ENCODE data around the gene FAM156A. TPM values are rescaled to one million over a fixed set of nuclear protein-coding genes. Genes with fewer than 3 reads are reported as not detected.
A peak's percentile ranks its signal among the peaks of the same experiment; 100 is the strongest.
"Not testable (repeated sequence)": the region's sequence is repeated elsewhere in the genome, so short reads cannot be mapped to it uniquely, and the experiment has no call there.

FAM156A gene
- total and polyA plus RNA-seq, 9 donors: 8.7 to 24.1 (median 17.2) TPM

GRCh38 chrX:52966993-52967738 is 8.8 kb upstream of the FAM156A start:
- H3K4me1 ChIP-seq (ENCODE audit: insufficient read depth); H3K27ac ChIP-seq; intact Hi-C loops (cut with DNase I); H3K9me3 ChIP-seq; DNase-seq; H3K27me3 ChIP-seq; H3K36me3 ChIP-seq; H3K4me3 ChIP-seq: not testable (repeated sequence)
- WGBS, 3 donors: no CpG with 5 or more reads among the region's 16 CpGs

GRCh38 chrX:52958961-52959360 is 643 bp upstream of the FAM156A start:
- intact Hi-C loops (cut with DNase I); H3K36me3 ChIP-seq; H3K9me3 ChIP-seq; H3K4me3 ChIP-seq; H3K27me3 ChIP-seq; DNase-seq; H3K4me1 ChIP-seq (ENCODE audit: insufficient read depth); H3K27ac ChIP-seq: not testable (repeated sequence)
- WGBS, 3 donors: no CpG with 5 or more reads among the region's 7 CpGs

- H3K27me3 ChIP-seq; intact Hi-C loops (cut with DNase I); H3K4me1 ChIP-seq (ENCODE audit: insufficient read depth); H3K9me3 ChIP-seq; H3K27ac ChIP-seq; H3K4me3 ChIP-seq; H3K36me3 ChIP-seq; DNase-seq: not testable (repeated sequence)
- no CpG with 5 or more reads among the region's 10 CpGs for WGBS, 3 donors
These were observed 8.4 kb downstream of the FAM156A start for GRCh38 chrX:52949884-52950283.

GRCh38 chrX:52949325-52949724 is 9.0 kb downstream of the FAM156A start:
- DNase-seq; intact Hi-C loops (cut with DNase I): not testable (repeated sequence)

GRCh38 chrX:52948265-52948664 is 10.1 kb downstream of the FAM156A start:
- H3K4me3 ChIP-seq; H3K36me3 ChIP-seq; DNase-seq; H3K4me1 ChIP-seq (ENCODE audit: insufficient read depth); intact Hi-C loops (cut with DNase I); H3K9me3 ChIP-seq; H3K27ac ChIP-seq; H3K27me3 ChIP-seq: not testable (repeated sequence)
- no CpG with 5 or more reads among the region's 17 CpGs for WGBS, 3 donors

More at GRCh38 chrX:52949325-52949724, 9.0 kb downstream of the FAM156A start:
- H3K4me3 ChIP-seq; H3K27ac ChIP-seq; H3K27me3 ChIP-seq; H3K9me3 ChIP-seq; H3K36me3 ChIP-seq; H3K4me1 ChIP-seq (ENCODE audit: insufficient read depth): not testable (repeated sequence)
- no CpG with 5 or more reads among the region's 4 CpGs for WGBS, 3 donors

- DNase-seq; H3K27me3 ChIP-seq; H3K36me3 ChIP-seq; H3K9me3 ChIP-seq; intact Hi-C loops (cut with DNase I); H3K4me3 ChIP-seq; H3K27ac ChIP-seq; H3K4me1 ChIP-seq (ENCODE audit: insufficient read depth): not testable (repeated sequence)
- no CpG with 5 or more reads among the region's 16 CpGs for WGBS, 3 donors
These were observed 10.8 kb downstream of the FAM156A start for GRCh38 chrX:52947501-52947900.

GRCh38 chrX:52945838-52946494 is 12.4 kb downstream of the FAM156A start:
- no CpG with 5 or more reads among the region's 14 CpGs for WGBS, 3 donors
- H3K4me3 ChIP-seq; H3K36me3 ChIP-seq; H3K9me3 ChIP-seq; H3K4me1 ChIP-seq (ENCODE audit: insufficient read depth); intact Hi-C loops (cut with DNase I); H3K27me3 ChIP-seq; H3K27ac ChIP-seq; DNase-seq: not testable (repeated sequence)

GRCh38 chrX:52941728-52942127 is 16.6 kb downstream of the FAM156A start:
- H3K9me3 ChIP-seq; H3K4me3 ChIP-seq; H3K27ac ChIP-seq; H3K36me3 ChIP-seq; H3K4me1 ChIP-seq (ENCODE audit: insufficient read depth); H3K27me3 ChIP-seq; DNase-seq; intact Hi-C loops (cut with DNase I): not testable (repeated sequence)
- no CpG with 5 or more reads among the region's 10 CpGs for WGBS, 3 donors

GRCh38 chrX:52940704-52941103 is 17.6 kb downstream of the FAM156A start:
- H3K27me3 ChIP-seq; H3K27ac ChIP-seq; H3K9me3 ChIP-seq; H3K4me3 ChIP-seq; H3K36me3 ChIP-seq; DNase-seq; H3K4me1 ChIP-seq (ENCODE audit: insufficient read depth); intact Hi-C loops (cut with DNase I): not testable (repeated sequence)
- WGBS, 3 donors: no CpG with 5 or more reads among the region's 4 CpGs

- H3K9me3 ChIP-seq; intact Hi-C loops (cut with DNase I); H3K36me3 ChIP-seq; H3K4me1 ChIP-seq (ENCODE audit: insufficient read depth); DNase-seq; H3K27me3 ChIP-seq: not testable (repeated sequence)
- WGBS, 3 donors: 1 to 2% (median 1%) methylated on average over 10 of the region's 10 CpGs
- Histone ChIP-seq H3K27ac (peak overlapping the region; percentile 85 to 94), H3K4me3 (peak overlapping the region; percentile 75)
These were observed 22.9 kb downstream of the FAM156A start for GRCh38 chrX:52935470-52935784.

All from ovary (tissue), 9 donors.